ENCODE measurements around the gene SPTBN5. TPM values are rescaled to one million over a fixed set of nuclear protein-coding genes. Genes with fewer than 3 reads are reported as not detected.

The SPTBN5 gene
- under 0.01 and 0.16 TPM in 2 replicates for total RNA-seq

GRCh38 chr15:41893422-41894250, at the start of gene SPTBN5:
Gene SPTBN5 (minus strand): TSS chr15:41894053. CDS start chr15:41893497, 556 bp downstream.

DNA sequence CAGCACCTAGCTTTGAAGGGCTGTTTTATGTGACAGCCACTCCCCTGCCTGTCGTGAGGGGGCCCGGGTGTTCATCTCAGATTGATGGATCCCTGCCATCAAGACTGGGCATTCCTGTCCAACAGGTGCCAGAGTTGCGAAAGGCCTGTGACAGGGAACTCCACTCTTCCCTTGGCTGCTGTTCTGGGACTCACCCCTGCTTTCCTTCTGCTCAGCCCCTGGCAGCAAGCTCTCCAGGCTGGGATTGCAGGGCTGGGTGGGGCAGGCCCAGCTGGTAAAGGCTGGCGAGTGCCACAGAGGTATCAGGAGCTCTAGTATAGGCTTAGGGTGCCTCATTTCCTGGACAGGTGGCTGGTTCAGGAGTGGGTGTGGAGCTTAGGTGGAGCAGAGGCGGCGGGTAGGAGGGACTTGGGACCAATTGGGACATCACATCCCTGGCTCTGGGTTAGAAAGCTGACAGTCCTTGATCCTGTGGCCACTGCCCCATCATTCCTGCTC, 55.4 kb downstream of the SPTBN5 start, which contains the start of gene PLA2G4B:
PLA2G4B (plus strand) TSS at position 448 of the 498 bp plus-strand sequence. CDS start 67 bp downstream, outside the sequence.

DNA sequence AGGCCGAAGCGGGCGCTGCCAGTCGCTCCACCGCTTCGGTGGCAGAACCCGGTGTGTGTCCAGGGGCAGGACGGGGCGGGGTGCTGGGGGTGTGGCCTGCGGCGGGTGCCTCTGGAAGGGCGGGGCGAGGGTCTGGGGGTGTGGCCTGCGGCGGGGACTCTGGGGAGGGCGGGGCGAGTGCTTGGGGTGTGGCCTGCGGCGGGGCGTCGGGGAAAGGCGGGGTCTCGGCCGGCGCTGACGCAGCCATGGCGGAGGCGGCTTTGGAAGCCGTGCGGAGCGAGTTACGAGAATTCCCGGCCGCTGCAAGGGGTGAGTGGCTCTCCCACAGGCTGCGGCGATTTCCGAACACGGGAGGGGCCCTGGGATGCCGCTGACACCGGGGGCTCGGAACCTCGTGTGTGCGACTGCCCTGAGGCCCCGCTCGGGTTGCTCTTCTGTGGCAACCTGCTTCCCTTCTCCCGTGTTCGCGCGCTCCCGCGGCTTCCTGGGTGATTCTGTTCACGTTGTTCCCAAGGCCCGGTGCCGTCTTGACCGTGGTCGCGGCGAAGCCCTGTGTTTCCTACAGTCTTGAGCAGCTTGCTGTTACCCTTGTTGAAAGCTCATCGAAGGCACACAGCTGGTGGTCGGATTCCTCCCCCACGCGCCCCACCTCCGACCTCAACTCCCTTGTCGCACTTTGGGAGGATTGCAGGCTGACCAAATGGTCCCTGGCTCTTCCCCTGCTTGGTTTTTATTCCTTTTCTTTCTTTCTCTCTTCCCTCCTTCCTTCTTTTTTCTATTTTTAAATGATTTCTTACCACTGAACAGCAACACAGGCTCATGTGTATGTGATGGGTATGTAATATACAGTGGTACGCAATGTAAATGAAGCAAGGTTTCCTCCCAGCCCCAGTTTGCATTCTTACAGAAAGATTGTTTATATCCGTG, 65.7 kb downstream of the SPTBN5 start, which contains the start of gene JMJD7:
JMJD7 (plus strand) TSS at position 213 of the 927 bp plus-strand sequence; CDS start at position 246, 33 bp downstream.

Other genes starting within 250 kb of the SPTBN5 start
- gene MGA, start 233.6 kb downstream of the SPTBN5 start, total RNA-seq, result 11.6 and 15.1 TPM in 2 replicates
- gene MAPKBP1, start 119.6 kb downstream of the SPTBN5 start, total RNA-seq, result 4.3 and 4.9 TPM in 2 replicates
- gene JMJD7, start 66.0 kb downstream of the SPTBN5 start, total RNA-seq, result 1.1 and 1.3 TPM in 2 replicates
- gene PLA2G4B, start 55.2 kb downstream of the SPTBN5 start, total RNA-seq, result 0.32 TPM in 1 of 2 replicates, not detected in the other
- 15.5 and 17.7 TPM in 2 replicates for gene EHD4, start 78.5 kb upstream of the SPTBN5 start, total RNA-seq
- not detected in 2 replicates for gene PLA2G4E, start 127.0 kb upstream of the SPTBN5 start, total RNA-seq
- not detected in 2 replicates for gene PLA2G4D, start 200.5 kb upstream of the SPTBN5 start, total RNA-seq

All from cardiac atrium fibroblast (primary cell).